GM19467 (cell line): Measurements from ENCODE around the gene ARHGEF26.

Source experiments
- ATAC-seq: cut with Tn5 transposase; IDR thresholded peaks from one replicate; pipeline ENCODE4 v1.9.1; 2021; ENCODE audit warnings: mild to moderate bottlenecking, moderate library complexity; ENCODE audit not compliant: unreplicated experiment

ARHGEF26 gene

GRCh38 chr3:154247806-154248415 is 126.7 kb downstream of the ARHGEF26 start:
- no peak for ATAC-seq

- ATAC-seq = no peak
Observed at GRCh38 chr3:154250291-154250690, 129.1 kb downstream of the ARHGEF26 start.

GRCh38 chr3:154251610-154252009 is 130.4 kb downstream of the ARHGEF26 start:
- ATAC-seq = no peak

- peak; percentile 83 for ATAC-seq
Observed at GRCh38 chr3:154252759-154253638, 131.8 kb downstream of the ARHGEF26 start.

GRCh38 chr3:154254527-154254926 is 133.3 kb downstream of the ARHGEF26 start:
- ATAC-seq = no peak

GRCh38 chr3:154273381-154273780 is 152.2 kb downstream of the ARHGEF26 start:
- ATAC-seq = no peak

GRCh38 chr3:154274348-154274747 is 153.2 kb downstream of the ARHGEF26 start:
- ATAC-seq = no peak

- no peak for ATAC-seq
Observed at GRCh38 chr3:154275292-154275691, 154.1 kb downstream of the ARHGEF26 start.

- no peak for ATAC-seq
Observed at GRCh38 chr3:154275965-154276364, 154.8 kb downstream of the ARHGEF26 start.

GRCh38 chr3:154280161-154280560 is 159.0 kb downstream of the ARHGEF26 start:
- ATAC-seq = no peak

GRCh38 chr3:154285221-154285620 is 164.0 kb downstream of the ARHGEF26 start:
- ATAC-seq = no peak

GRCh38 chr3:154290187-154290586 is 169.0 kb downstream of the ARHGEF26 start:
- ATAC-seq = no peak

GRCh38 chr3:154294016-154294415 is 172.8 kb downstream of the ARHGEF26 start:
- ATAC-seq = no peak

GRCh38 chr3:154301561-154301960 is 180.4 kb downstream of the ARHGEF26 start:
- ATAC-seq = no peak

GRCh38 chr3:154304116-154304786 is 183.1 kb downstream of the ARHGEF26 start:
- peak; percentile 43 for ATAC-seq

GRCh38 chr3:154304936-154305335 is 183.7 kb downstream of the ARHGEF26 start:
- ATAC-seq = peak; percentile 49

GRCh38 chr3:154307363-154307762 is 186.2 kb downstream of the ARHGEF26 start:
- no peak for ATAC-seq
